GM12873 (cell line): ENCODE results near the gene TTC23L.

Experiments
- CTCF ChIP-seq: IDR thresholded peaks from 2 replicates; pipeline ENCODE4 v1.5.1; 2012; ENCODE audit warnings: low read depth, mild to moderate bottlenecking, moderate library complexity, low read length, control low read depth; ENCODE audit not compliant: insufficient read depth; ENCODE audit errors: missing control alignments

Gene TTC23L

GRCh38 chr5:34833976-34834793 is 4.8 kb upstream of the TTC23L start:
- TF ChIP-seq CTCF = no peak

- no peak for TF ChIP-seq CTCF
These were observed 4.2 kb upstream of the TTC23L start for GRCh38 chr5:34834794-34835089.

- no peak for TF ChIP-seq CTCF
These were observed 3.3 kb upstream of the TTC23L start for GRCh38 chr5:34835664-34836063.

- no peak for TF ChIP-seq CTCF
These were observed 2.9 kb downstream of the TTC23L start for GRCh38 chr5:34841816-34842215.

GRCh38 chr5:34842554-34842953 is 3.6 kb downstream of the TTC23L start:
- TF ChIP-seq CTCF = no peak

- no peak for TF ChIP-seq CTCF
These were observed 4.5 kb downstream of the TTC23L start for GRCh38 chr5:34843497-34843896.

GRCh38 chr5:34844106-34844505 is 5.1 kb downstream of the TTC23L start:
- no peak for TF ChIP-seq CTCF
